ENCODE results near the gene UBE2E1.

GRCh38 chr3:23806534-23807423 lies 1.0 kb downstream of the UBE2E1 start:
- no peak for TF ChIP-seq CTCF (IDR thresholded peaks at IDR 0.05)
- TF ChIP-seq POLR2A (IDR thresholded peaks at IDR 0.05): no peak
- no peak for TF ChIP-seq POLR2AphosphoS5 (IDR thresholded peaks at IDR 0.05)

Measured in gastroesophageal sphincter (tissue), 3 donors.